Measurements from ENCODE around the gene TIFAB. TPM values are rescaled to one million over a fixed set of nuclear protein-coding genes. Genes with fewer than 3 reads are reported as not detected.

Gene TIFAB
- polyA plus RNA-seq, 1 donor, result 0.35 TPM

DNA sequence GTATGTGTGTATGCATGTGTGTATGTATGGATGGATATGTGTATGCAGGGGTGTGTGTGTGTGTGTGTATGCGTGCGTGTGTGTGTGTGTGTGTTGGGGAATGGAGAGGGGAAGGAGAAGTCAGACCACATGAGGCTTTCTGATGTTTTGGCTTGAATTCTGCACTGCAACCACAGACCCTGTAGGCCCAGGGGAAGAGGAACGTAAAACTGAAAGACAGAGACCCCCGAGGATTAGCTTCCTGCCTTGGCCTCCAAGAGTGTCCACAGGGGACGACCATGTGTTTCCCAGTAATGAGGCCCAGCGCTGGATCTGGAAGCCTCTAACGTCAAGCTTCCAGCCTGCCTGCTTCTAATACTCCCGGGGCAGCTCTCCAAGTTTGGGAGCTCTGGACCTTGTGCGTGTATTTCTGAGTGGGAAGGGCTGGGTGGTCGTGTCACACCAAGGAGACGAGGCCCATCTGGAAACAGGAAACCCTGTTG is 10.8 kb downstream of the TIFAB start:
- no peak for DNase-seq

DNA sequence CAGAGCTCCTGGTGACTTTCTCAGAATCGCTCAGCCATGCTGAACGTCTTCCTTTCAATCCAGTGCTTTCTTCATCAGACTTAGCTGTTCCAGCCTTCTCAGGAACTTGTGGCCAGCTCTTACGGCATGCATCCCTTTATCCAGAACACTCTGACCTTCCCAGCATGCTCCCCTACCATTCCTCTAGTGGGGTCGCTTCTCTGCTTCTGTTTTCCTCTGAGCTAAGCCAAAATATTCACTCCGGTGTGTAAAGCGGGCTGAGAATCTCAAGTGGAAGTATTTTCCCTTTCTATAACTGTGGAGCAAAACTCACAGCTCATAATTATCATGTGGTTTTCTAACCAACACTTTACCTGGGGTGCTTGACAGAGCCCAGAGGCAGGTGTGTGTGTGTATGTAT is 11.2 kb downstream of the TIFAB start:
- no peak for DNase-seq

DNA sequence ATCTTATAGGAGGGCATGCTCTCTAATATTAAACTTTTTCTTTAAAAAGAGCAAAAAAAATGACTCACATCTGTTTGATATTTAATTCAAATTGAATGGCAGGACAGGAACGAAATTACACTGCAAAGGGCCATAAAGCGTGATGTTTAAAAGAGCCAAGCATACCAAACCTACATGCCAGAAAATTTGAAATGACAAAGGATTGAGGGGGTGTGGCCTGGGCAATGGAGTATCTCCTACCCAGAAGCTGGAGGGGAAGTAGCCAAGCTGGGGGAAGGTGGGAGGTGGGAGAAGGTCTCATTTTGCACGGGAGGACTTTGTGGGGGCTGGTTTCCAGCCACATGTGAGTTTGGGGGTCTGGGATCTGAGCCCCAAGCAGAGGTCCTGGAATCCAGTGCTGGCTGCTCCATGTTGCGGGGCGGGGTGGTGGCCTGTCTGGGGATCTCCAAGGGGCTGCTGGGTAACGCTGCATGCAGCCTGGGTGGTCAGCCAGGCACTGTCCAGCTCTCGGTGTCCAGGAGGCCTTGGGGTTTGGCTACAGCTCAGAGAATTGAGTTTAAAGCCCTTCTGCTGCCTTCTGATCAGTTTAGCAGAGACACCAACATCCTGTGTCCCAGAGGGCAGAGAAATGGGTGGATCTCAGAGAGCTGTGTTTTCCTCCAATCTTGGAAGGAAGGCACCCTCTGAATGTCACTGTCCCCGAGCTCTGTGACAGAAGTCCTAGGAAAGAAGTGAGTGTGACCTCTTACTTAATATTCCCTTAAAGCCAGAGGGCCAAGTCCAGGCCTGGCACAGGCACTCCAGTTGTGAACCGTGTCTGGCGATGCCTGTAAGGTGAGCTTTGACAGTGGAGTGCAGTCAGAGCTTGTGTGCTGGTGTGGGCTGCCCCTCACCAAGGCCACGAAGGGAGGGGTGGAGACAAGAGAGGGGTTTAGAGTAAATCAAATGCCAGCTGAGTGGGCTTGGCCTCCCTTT is 12.6 kb downstream of the TIFAB start:
- DNase-seq, result no peak

DNA sequence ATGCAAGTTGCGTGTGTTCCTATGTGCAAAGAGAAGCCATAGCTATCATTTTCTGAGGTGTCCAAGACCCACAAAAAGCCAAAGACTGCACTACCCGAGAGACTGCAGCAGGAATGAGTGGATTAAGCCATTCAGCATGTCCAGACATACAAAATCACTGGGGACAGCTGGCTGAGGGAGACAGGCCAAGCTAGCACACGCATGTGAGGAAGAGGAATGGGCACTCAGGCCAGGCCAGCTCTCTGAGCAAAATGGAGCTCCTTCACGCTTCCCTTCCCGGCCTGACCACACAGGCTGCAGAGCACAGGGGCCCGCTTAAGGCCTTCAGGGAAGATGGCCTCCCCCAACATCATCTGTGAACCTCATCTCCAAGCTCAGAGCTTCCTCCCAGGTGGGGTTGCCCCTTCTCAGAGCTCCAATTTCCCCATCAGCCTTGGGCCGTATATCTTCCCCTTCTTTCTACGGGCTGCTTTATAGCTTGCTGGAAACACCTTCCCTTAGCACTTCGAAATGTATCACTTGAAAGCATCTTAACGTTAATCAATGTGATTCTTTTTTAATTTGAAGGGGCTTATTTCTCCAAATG is 13.4 kb downstream of the TIFAB start:
- no peak for DNase-seq

DNA sequence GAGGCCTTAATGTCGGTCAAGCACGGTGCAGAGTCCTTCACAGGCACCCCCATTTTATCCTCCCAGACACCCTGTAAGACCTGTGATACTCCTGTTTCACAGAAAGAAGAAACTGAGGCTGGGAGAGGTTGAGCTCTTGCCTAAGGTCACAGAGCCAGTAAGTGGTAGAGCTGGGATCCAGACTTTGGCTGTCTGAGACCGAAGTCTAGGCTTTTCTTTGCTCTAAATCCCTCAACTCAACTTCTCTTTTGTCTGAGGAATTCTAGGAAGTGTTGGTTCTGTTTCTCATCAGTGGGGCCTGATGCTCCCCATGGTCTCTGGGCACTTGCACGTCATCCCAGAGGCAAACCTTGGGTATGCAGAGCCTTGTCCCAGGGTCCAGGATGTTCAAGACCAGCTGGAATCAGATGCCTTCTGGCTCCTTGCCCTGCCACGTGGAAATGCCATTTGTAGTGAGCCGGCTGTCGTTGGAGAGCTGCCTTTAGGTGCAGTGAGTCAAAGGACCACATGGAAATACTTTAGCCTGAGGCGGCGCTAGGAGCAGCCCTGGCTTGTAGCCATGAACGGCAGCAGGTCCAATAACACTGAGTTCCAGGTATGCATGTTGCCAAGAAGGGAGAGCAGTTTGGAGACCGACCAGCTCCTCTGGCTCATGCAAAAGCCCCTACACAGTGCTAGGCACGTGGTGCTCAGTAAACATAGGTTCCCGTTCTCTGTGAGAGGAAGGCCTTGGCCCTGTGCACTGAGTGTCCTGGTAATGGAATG is 14.2 kb downstream of the TIFAB start:
- no peak for DNase-seq

DNA sequence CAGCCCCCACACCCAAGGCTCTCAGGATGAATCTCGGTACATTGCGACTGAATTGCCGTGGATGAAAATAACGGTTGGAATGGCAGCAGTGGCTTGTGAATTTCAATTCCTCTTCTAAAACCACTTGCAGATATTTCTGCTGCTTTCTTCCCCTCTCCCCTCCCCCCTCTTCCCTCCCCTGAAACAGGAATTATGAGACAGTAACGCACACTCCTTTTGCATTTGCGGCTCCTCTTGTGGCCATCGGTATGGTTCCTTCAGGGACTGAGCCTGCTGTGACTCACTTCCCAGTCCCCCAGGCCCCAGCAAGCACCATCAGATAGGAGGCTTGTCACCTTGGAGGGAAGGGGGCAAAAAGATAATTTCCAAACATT is 14.7 kb downstream of the TIFAB start:
- no peak for DNase-seq

DNA sequence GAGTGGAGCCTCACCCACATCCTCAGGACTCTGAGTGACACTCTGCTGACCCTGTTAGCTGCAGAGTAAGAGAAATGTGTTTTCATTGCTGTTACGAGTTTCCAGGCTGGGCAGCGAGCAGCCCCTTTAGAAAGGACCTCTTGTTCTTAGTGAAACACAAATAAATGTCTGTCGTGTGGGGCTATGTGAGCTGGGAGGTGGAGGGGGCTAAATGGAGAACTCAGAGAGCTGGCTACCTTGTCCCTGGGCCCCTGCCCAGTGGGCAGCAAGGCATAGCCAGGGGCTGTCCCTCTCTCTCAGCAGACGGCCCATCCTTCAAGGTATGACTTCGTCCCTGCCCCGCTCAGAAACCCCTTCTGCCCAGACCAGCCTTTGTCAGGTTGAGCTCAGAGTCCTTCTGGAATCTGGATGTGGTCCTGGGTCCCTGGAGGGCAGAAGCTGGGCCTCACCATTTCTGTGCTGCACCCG is 15.2 kb downstream of the TIFAB start:
- no peak for DNase-seq

DNA sequence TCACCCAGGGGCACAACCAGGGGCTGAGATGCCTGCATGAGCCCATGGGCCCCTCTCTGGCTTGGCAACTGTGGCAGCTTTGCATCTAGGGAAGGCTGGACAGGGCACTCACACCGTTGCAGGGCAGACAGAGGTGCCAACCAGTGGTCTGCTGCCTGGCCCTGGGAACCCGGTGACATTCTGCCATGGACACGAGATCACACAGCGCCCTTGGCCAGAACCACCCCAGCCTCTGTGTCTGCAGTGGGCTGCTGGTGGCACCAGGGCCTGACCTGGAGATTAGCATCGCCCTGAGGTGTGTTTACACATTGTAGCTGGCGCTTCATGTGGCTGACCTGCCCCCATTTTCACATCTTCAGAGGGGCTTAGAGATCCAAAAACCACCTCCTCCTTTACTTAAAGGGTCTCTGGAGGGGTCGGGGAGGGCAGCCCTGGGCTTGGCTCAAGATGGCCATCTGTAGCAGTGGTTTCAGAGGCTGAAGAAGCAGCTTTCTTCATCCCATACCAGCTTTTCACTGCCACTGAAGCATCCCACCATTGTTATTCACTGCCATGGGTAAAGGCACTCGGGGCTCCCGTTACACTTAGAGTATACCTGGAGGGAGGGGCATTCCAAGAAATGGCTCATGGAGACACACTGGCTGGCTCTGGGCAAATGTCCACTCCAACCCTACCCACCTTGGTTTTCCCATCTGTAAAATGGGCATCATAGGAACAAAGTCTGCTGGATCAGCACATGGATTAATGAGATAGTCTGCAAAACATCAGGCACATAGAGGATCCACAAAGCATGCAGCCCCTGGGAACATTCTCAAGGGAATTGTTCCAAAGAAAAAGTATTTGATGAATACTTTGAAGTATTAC is 16.5 kb downstream of the TIFAB start:
- DNase-seq, result no peak

DNA sequence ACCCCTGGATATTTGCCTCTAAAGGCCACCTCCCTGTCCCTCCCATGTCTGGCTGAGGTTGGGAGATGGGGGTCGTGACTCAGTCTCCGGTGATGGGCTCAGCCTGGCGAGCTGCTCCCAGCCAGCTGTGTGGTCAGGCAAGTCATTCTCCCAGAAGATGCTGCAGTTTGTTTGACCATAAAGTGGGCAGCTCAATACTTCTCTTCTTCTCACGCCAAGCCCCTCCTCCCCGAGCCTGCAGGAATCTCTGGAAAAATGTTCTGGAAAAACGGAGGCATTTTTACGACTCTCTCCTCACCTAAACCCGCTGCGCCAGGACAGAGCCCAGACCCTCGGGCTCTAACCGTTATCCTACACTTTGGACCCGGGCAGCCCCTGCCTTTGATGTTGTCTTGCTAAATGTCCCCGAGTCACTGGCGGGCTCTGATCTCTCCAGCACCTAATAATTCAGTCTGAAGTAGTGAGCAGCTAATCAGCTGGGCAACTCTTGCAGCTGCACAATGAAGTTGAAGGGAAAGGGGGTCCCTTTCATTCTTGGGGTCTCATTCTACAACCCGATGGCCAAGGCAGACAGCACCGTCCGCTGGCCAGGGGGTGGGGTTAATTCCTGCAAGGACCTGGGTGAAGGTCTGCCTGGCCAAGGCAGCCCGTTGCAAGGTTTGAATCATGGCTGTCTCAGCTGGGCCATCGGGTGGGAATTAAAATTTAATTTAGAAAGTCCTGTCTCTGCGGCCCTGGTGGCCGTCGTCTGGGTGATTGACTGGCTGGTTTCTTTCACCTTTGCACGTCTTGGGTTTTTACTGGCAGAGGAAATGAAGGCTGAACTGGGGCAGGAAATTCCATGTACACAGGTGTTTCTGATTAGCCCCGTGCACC is 17.3 kb downstream of the TIFAB start:
- no peak for DNase-seq

DNA sequence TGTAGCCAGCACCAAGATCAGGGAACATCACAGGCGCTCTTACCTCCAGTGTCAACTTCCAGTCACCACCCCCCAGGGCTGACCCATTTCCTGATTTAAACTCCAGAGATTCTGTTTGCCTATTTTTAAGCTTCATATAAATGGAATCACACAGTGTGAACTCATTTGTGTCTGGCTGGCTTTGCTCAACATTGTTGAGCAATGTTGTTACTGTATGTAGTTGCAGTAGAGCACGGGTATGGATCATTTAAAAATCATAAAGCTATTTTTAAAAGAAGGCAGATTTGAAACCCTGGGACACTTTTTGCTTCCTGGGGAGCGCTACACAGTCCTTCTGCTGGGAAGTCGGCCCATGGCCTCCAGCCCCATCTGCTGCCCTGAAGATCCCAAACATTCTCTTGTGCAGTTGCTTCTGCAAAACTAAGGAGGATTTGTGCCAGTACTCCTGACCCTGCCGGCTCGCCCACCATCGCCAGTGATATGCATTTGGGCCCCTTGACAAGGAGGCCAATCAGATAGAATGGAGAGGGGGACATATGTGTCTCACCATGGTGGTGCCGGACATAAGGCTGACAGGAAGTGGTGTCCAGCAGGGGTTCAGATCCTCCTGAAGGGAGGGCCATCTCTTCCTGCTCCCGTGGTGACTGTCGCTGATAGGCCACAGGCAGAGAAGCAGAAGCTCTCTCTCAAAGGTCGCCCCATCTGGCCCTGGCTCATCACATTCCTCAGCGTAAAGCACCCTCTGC is 18.3 kb downstream of the TIFAB start:
- DNase-seq, result no peak

DNA sequence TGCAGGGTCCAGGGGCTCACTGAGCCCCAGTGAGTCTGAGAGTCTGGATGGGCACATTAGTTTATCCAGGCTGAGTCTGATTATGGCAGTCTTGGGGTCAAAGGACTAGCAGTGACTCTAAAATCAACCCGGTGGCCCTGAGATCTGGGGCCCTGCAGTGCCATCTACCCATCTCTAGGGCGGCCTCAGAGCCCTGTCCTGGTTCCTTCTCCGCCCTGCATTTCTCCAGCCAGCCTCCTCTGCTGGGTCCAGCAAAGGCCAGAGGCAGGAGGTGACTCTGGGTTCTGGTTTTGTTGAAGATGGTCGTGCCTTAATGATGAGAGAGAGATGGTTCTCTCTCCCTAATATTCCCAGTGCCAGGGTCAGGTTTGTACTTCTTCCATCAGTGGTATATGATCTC is 20.0 kb downstream of the TIFAB start:
- no peak for DNase-seq

DNA sequence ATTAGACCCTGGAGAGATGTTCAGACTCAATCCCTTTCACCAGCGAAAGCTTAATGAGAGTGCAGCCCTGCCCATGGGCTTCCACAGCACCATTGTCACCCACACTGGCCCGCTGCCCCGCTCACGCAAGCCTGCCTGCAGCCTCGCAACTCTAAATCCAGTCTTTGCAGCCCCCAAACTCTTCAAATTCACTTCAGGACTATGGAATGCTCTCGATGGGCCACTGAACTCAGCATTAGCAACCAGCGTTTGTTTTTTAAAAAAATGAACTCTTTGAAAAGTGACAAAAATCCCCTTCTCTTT is 22.1 kb downstream of the TIFAB start:
- DNase-seq, result no peak

DNA sequence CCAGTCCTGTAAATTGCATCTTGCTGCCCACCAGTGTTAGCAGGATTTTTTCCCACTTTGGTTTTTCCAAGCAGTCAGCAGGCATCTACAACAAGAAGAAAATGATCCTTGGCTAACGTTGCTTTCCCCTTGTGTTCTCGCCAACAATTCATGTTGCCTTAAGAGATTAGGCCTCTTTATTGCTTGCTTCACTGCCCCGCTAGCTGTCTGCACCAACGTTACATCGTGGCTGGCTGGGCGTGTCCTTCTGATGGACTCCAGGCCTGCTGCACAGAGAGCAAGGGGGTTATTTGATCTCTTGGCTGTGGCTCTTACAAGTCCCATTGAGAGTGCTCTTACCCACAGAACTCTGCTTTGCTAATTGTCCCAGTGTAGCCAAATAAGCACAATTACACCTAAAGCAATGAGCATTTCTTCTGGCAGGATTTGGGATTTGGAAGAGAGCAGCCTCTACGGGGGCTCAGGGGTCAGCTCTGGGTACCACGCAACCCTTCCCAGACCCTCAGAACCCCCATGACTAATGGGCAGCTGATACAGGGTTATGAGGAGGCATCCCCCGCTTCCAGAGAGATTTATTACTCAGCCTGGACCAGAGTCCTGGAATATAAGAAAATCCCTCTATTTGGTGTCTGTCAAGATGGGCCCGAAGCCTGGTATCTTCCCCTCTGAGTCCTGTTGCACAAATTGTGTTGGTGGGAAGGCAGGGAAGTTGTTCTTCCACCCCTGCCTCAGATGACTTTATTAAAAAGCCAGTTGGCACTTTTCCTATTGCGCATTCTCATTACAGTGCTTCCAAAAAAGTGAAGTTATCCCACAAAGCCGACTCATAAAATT is 22.6 kb downstream of the TIFAB start:
- no peak for DNase-seq

DNA sequence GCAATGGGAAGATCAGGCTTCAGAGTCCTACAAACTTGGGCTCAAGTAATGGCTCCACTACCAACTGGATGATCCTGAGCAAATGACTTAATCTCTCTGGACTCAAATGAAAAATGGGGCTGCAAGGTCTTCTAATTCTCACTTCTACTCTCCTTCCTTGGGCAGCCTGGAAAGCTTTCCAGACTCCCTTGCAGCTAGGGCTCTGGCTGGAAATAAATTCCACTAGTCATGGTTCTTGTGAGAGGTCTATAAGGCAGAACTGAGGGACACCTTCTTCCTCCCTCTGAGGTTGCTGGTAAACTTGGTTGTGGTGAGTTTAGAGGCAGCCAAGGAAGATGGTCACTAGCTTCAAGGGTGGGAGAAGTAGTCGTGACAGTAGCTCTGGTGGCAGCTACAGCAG is 23.6 kb downstream of the TIFAB start:
- DNase-seq, result no peak

DNA sequence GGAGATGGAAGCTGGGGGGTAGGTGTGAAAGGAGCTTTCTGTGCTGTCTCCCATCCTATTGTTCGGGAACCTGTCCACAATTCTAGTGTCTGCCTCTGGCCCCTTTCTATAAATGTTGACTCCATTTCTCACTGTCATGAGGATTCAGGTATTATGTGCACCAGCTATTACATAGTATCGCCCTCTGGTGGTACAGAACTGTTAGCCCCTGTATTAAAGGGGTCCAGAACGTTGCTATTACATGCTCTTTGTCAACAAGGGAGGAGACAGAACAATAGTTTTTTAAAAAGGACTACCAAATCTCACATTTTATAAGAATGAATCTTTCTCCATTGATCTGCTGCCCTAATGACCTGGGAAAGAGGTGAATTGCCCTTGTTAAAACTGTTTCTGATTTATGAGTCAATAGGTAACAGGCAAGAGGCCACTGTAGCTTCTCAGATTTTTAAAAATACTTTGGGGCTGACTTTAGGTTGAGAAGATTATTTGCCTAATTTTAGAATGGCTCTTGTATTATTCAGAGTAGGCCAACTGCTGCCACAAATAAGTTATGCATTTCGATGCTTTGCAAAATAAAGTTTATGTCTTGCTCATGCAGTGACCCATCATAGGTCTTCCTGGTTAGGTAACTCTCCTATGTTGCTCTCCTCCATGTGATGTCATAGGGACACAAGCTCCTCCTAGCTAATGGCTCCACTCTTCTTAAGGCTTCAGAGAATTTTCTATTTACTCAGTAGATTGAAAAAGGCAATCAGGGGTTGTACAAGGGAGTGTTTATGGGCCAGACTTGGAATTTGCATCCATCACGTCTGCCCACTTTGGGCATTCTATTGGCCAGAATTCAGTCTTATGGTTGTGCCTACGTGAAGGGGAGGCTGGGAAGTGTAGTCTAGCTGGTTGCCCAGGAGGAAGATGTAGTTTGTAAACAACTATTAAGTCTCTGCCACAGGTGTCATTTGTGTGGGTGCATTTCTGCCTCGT is 25.8 kb downstream of the TIFAB start:
- DNase-seq, result no peak

DNA sequence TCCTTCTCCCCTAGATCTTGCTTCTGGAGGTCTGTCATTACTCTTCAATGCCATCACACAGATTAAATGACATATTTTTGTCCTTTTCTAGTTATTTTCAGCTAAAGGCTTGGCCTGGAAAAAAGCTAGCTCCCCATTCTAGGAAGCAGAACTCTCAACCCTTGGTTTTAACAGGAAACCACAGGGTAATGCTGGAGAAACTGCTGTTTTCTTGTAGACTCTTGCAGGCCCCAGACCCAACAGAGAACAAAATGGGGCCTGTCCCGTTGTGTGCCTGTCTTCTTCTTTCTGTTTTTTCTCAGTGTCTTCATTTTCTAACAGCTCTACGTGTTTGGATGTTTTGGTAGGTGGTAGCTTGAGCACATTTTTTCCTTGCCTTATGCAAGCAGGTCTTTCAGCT is 26.5 kb downstream of the TIFAB start:
- no peak for DNase-seq

DNA sequence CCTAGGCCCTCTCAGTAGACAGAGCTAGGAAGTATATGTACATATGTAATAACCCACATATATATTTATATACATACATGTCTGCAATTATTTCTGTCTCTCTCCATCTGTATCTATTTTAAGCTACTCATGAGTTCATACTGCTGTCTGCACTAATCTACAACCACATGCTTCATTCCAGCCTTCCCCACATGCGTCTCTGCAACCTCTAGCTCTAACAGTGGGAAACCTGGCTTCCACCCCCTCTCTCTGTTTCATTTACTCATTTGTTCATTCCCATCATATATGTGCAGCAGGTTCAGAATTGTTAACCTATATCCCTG is 28.3 kb downstream of the TIFAB start:
- no peak for DNase-seq

DNA sequence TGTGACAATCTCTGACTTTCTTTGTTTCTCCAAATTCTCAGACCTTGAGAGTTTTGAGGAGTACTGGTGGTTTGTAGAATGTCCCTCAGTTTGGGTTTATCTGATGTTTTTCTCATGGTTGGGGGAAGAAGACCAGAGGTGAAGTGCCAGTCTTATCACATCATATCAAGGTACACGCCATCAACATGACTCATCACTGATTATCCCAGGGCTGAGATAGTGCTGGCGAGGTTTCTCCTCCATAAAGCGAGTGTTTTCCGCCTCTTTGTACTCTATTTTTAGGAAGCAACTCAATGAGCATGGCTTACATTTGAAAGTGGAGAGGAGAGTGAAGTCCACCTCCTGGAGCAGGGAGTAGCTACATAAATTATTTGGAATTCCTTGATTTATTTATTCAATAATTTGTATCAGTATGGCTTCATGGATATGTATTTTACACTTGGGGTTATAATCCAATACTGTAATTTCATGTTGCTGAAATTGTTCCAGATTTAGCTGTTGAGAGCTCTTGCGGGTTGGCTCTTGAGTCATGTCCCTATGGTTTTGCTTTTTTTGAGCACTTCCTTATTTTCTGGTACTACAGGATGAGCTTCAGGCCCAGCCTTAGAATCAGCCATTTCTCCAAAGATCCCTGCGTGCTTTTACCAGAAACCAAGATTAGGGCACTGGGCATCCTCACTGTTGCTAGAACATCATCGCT is 28.9 kb downstream of the TIFAB start:
- DNase-seq, result no peak

Measured in hindlimb muscle (tissue), 1 donor.